GF-D8 (cell line): ENCODE results near the gene C22orf15.

Experiments used
- DNase-seq: peaks from one replicate; lab custom pipeline; 2025; lab: John Stamatoyannopoulos, UW

The C22orf15 gene

DNA sequence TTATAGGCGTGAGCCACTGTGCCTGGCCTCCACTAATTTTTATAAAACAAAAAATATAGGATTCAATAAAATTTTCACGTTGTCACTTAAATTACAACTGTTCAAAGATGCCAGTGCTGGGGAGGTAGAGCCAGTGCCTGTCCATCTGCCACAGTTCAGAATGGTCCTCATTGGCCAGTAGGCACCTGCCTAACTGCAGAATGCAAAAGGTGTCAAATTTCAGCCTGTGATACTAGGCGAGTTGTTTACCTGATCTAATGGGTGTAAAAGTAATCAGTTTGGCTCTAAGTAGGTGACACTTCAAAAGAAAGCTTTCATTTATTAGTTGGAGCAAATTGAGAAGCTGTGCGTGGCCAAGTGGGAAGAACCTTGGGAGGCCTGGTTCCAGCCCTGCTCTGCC, 26.3 kb downstream of the C22orf15 start:
- DNase-seq, result no peak

DNA sequence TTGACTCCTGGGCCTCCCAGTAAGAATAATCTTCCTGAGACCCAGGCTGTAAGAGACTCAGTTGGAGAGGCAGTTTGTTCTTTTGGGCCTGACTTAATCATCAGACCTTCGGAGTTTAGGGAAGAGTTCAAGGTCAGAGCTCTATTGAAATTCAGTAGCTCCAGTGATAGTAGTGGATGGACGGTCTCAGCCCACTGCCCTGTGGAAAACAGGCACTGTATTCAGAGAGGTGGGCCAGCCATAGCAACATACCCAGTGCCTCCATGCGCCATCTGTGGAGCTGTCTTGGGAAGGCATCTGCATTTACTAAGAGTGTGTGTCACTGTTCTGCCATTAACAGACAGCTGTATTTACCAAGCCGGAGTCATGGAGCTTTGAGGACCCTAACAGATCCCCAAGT, 26.8 kb downstream of the C22orf15 start:
- no peak for DNase-seq

GRCh38 chr22:23790819-23791737, 28.3 kb downstream of the C22orf15 start:
- no peak for DNase-seq

DNA sequence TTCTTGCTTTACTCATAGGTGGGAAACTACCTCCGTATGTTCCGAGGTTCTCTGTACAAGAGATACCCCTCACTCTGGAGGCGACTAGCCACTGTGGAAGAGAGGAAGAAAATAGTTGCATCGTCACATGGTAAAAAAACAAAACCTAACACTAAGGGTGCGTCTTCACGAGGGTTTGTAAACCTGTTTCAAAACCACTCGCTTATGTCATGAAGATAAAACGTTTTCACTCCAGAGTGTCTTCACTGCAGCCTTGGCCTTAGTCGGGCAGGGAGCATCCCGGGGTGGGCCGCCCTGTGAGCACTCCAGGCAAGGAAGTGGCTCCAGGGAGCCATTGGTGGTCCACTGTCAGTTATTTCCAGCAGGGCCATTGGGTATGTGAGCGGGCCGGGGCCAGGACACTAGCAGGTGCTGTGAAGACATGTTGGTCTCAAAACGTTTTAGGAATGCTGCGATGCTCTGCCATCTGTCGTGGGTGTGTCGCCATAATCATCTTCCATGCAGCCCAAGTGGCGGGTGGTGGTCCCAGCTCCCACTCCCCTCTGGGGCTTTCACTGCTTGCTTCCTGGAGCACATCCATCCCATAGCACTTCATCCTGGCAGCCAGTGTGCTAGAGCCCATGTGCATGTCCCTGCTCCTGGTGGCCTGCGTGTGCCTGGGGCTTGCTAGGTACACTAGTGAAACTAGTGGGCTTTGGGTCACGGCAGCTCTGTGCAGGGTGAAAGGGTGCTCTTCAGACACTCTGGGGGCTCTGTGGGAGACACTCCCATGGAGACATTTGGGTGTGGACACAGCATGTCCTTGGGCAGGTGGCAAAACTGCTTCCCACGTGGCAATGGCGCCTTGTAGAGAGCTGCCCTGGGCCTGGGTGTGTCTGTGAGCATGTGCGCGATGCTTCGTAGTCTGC, 29.2 kb downstream of the C22orf15 start:
- DNase-seq, result no peak

GRCh38 chr22:23793326-23793725, 30.5 kb downstream of the C22orf15 start:
- DNase-seq, result no peak

DNA sequence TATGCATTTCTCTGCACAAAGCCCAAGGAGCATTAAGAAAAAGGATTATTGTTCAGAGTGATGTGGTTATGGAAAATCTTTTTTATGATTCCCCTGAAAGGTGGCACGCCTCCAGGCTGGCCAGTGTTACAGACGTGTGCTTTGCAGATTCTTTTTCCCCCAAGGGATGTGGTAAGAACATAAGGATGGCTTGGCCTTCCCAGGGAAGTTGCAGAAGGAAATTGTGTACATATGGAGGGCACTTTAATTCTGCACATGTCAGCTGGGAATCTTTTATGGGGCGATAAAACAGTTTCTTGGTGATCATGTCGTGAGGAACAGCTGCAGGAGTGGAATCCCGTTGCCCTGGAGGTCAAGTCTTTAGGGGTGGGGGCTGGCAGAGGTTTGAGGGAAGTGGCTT, 33.7 kb downstream of the C22orf15 start:
- no peak for DNase-seq

DNA sequence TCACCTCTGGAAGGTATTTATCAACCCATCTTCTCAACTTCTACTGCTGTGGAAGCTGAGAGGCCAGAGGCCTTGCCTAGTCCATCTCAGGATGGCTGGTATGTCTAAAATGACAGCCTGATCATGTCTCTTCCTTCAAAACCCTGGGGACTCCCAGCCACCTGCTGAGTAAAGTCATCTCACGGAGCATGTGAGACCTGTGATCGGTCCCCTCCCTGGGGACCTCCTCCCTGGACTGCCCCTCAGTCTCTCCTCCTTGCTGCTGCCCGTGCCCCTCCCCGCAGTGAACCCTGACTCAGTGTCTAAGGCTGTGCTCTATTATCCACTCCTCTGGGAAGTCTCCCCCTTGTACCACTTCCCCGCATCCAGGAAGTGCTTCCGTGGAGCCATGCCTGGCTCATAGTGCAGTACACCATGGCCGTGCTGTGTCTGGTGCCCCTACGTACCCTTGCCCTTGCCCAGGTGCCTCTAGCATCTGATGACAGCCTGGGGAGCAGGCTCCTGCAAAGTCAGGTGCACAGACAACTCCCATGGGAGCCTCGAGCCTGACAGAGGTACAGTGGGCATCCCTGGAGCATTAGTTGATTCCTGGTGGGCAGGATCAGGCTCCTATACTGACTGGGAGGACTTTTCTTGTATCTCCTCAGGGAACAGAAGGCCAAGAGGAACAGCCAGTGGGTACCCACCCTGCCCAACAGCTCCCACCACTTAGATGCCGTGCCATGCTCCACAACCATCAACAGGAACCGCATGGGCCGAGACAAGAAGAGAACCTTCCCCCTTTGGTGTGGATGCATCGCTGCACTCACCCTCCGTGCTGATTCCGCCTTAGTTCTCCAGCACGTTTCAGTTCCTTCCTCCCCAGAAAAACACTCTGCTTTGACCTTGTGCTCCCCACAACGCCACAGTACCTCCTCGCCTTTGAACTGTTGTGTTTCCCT, 37.8 kb downstream of the C22orf15 start:
- no peak for DNase-seq

- no peak for DNase-seq
Observed at GRCh38 chr22:23801238-23801821, 38.5 kb downstream of the C22orf15 start.

DNA sequence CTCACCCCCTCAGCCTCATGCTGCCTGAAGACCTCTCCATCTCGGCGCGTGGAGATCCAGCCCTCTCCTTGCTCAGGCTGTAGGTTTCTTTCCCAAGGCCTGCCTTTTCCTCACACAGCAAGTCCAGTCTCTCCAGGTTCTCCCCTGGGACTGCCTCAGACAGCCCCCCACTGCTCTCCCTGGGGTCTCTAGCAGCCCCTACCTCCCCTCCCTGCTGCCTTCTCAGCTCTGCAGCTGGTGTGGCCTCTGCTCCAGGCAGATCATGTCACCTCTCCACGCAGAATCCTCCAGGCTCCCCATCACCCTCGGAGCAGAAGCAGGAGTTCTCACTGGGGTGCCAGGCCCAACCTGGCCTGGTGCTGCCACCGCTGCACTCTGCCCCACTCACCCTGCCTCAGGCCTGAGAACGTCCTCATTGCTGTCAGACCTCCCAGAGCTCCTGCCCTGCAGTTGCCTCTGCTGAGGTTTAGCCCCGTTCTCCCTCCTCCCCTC, 39.1 kb downstream of the C22orf15 start:
- no peak for DNase-seq

- no peak for DNase-seq
Observed at GRCh38 chr22:23803001-23803819, 40.4 kb downstream of the C22orf15 start.

GRCh38 chr22:23804781-23805291, 42.0 kb downstream of the C22orf15 start:
- DNase-seq, result no peak

DNA sequence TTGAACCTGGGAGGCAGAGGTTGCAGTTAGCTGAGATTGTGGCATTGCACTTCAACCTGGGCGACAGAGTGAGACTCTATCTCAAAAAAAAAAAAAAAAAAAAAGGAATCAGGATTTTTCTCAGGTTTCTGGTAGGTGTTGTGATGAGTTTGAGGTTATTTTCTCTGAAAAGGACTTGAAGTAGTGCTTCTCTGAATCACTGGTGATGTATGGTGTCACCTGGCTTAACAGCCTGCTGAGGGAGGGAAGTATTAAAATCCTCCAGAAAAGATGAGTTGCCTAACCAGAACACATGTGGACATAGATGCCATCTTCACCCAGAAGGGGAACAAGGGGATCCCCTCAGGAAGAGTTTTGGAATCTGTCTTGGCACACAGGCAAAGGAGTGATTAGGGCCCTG, 44.0 kb downstream of the C22orf15 start:
- DNase-seq, result no peak

- no peak for DNase-seq
Observed at GRCh38 chr22:23812378-23812777, 49.6 kb downstream of the C22orf15 start.
